Kidney (tissue), 14 donors: ENCODE data around the gene TMEM59. TPM values are rescaled to one million over a fixed set of nuclear protein-coding genes. Genes with fewer than 3 reads are reported as not detected.

Experiments used
- DNase-seq, 5 donors: peaks; one replicate each; pipeline ENCODE4 v3.0.0-alpha.2; 2013 to 2020
- FAIRE-seq: peaks from 2 replicates; lab custom pipeline; 2012; peaks lifted over from hg19 to GRCh38; lab: Jason Lieb, UNC
- H3K27ac ChIP-seq, 2 donors: one replicate each; pipeline ENCODE4 v1.7.0; 2013; ENCODE audit warnings: low read depth in 2 of 2, low read length in 2 of 2, inconsistent platforms in 1 of 2
- H3K27me3 ChIP-seq: one replicate; pipeline ENCODE4 v1.7.1; 2013; ENCODE audit warnings: low read length, inconsistent platforms; ENCODE audit not compliant: control insufficient read depth, insufficient read depth
- H3K36me3 ChIP-seq, 3 donors: one replicate each; pipeline versions ENCODE4 v1.7.0 to v1.7.1; 2013; ENCODE audit warnings: low read length in 3 of 3, control low read depth in 1 of 3, inconsistent platforms in 1 of 3; ENCODE audit not compliant: insufficient read depth in 3 of 3, control insufficient read depth in 2 of 3
- H3K4me1 ChIP-seq, 3 donors: one replicate each; pipeline versions ENCODE4 v1.7.0 to v1.7.1; 2013; ENCODE audit warnings: low read length in 3 of 3, inconsistent platforms in 1 of 3, low read depth in 1 of 3; ENCODE audit not compliant: control insufficient read depth in 2 of 3, insufficient read depth in 2 of 3
- H3K4me3 ChIP-seq, 3 donors: one replicate each; pipeline versions ENCODE4 v1.7.0 to v1.8.1; 2013; ENCODE audit warnings: low read length in 3 of 3, control low read depth in 1 of 3, inconsistent platforms in 1 of 3
- H3K9ac ChIP-seq, 3 donors: one replicate each; pipeline versions ENCODE4 v1.7.0 to v1.7.1; 2013; ENCODE audit warnings: low read length in 3 of 3, control low read depth in 1 of 3, inconsistent platforms in 1 of 3
- H3K9me3 ChIP-seq, 3 donors: one replicate each; pipeline versions ENCODE4 v1.7.0 to v1.7.1; 2013; ENCODE audit warnings: low read length in 3 of 3, control low read depth in 1 of 3, inconsistent platforms in 1 of 3; ENCODE audit not compliant: control insufficient read depth in 2 of 3, insufficient read depth in 1 of 3
- CTCF ChIP-seq: IDR thresholded peaks from 3 replicates; pipeline ENCODE4 v1.5.1; 2012; ENCODE audit warnings: mild to moderate bottlenecking, moderate library complexity, borderline replicate concordance; ENCODE audit not compliant: insufficient read depth; ENCODE audit errors: extremely low read depth
- intact Hi-C: fragments of 100-400 bp; cut with DNase I; formaldehyde crosslinking; loops from one replicate; pipeline ENCODE4 v1.11.1; 2022
- polyA plus RNA-seq: library from polyadenylated mRNA; stranded (reverse); fragments of 350-450 nt; fragmentation: Illumina TruSeq; extraction: RNeasy Lipid Tissue Mini Kit (QIAGEN cat#74804); gene quantifications from one replicate; pipeline ENCODE4 v1.2.3, GENCODE V29; 2014; ENCODE audit warnings: low read depth, low replicate concordance; ENCODE audit not compliant: insufficient read depth
- total RNA-seq: library from RNA; stranded (reverse); fragmentation: NEBNext Ultra II Directional; extraction: Animal tissue kit (Norgen Biotek cat#: 25700); gene quantifications from one replicate; pipeline ENCODE4 v1.2.1, GENCODE V29; 2021
- donor health status: control.
- donor health status: control.
- donor health status: control.
- donor health status: control.
- donor health status: control.
- donor health status: DM: yes; HTN: yes; CAD: no.
- donor health status: Normal renal cell carcinoma (clear cell type).

TMEM59 gene
- total and polyA plus RNA-seq, 2 donors from 2014 or later, result 475 to 521 TPM

GRCh38 chr1:54012863-54013262 lies 40.1 kb downstream of the TMEM59 start:
- no peak overlapping the region for H3K4me3 ChIP-seq
- H3K9me3 ChIP-seq, result no peaks in the 10 kb centered on the region
- no peak for TF ChIP-seq CTCF
- no peaks in the 10 kb centered on the region for H3K36me3 ChIP-seq
- FAIRE-seq, result no peak
- no peaks in the 10 kb centered on the region for H3K27me3 ChIP-seq
- H3K4me1 ChIP-seq, result no peaks in the 10 kb centered on the region
- H3K27ac ChIP-seq, result no peak overlapping the region
- no peak overlapping the region for H3K9ac ChIP-seq
- DNase-seq, result peak in 1 of 5 donors; percentile 31
- intact Hi-C loops, result no loop called here

- DNase-seq, result no peak
- H3K9ac ChIP-seq, result no peak overlapping the region
- no peaks in the 10 kb centered on the region for H3K9me3 ChIP-seq
- intact Hi-C loops, result no loop called here
- H3K27ac ChIP-seq, result no peak overlapping the region
- FAIRE-seq, result no peak
- H3K4me1 ChIP-seq, result no peaks in the 10 kb centered on the region
- H3K4me3 ChIP-seq, result no peak overlapping the region
- no peaks in the 10 kb centered on the region for H3K27me3 ChIP-seq
- no peak for TF ChIP-seq CTCF
- no peaks in the 10 kb centered on the region for H3K36me3 ChIP-seq
Measured at GRCh38 chr1:54012008-54012325, 41.0 kb downstream of the TMEM59 start.

GRCh38 chr1:54011316-54012007 lies 41.5 kb downstream of the TMEM59 start:
- no peak for DNase-seq
- no peaks in the 10 kb centered on the region for H3K4me1 ChIP-seq
- no peaks in the 10 kb centered on the region for H3K9me3 ChIP-seq
- H3K27me3 ChIP-seq, result no peaks in the 10 kb centered on the region
- intact Hi-C loops, result no loop called here
- H3K9ac ChIP-seq, result no peak overlapping the region
- no peak for TF ChIP-seq CTCF
- no peaks in the 10 kb centered on the region for H3K36me3 ChIP-seq
- H3K4me3 ChIP-seq, result no peak overlapping the region
- FAIRE-seq, result no peak
- no peak overlapping the region for H3K27ac ChIP-seq
